ENCODE results near the gene ZSCAN21. TPM values are rescaled to one million over a fixed set of nuclear protein-coding genes. Genes with fewer than 3 reads are reported as not detected.

ZSCAN21 gene
- total and polyA plus RNA-seq, 4 donors = 4.7 to 13.1 (median 7.1) TPM

DNA sequence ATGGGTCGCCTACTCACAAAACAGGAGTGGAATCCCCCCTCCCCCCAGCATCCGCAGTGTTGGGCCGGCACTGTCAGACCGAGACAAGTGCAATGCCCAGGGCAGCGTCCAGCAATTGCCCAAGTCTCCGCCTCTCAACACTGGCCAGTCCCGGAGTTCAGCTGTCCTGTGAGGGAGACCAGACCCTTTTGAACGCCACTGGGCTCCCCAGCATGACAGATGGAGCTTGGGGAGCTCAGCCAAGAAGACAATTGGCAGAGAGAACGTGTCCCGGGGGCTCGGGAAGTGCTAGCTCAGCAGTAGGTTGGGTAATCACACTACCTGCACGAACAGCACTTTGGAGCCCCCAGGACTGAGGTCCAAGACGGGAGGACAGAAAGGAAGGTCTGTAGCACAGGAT lies 43.9 kb downstream of the ZSCAN21 start:
- Histone ChIP-seq H3K36me3 (ENCODE audit: control insufficient read depth in 4 of 4, insufficient read depth in 4 of 4, low read length in 4 of 4) (peaks cover 19 to 63% (median 55%) of the 10 kb centered on the region in 4 donors), H3K27me3 (ENCODE audit: control insufficient read depth in 3 of 3, insufficient read depth in 3 of 3, low read length in 2 of 3) (no peaks in the 10 kb centered on the region), H3K4me3 (no peak overlapping the region), H3K4me1 (ENCODE audit: control insufficient read depth in 5 of 5, insufficient read depth in 5 of 5, low read length in 5 of 5) (peaks cover 0 to 8% (median 2%) of the 10 kb centered on the region in 5 donors), H3K27ac (ENCODE audit: low read depth in 1 of 2, low read length in 1 of 2) (peak overlapping the region in 1 of 2 donors; percentile 23), H3K9me3 (ENCODE audit: control insufficient read depth in 4 of 4, insufficient read depth in 3 of 4, low read length in 3 of 4) (no peaks in the 10 kb centered on the region), H3K9ac (ENCODE audit: insufficient read depth in 1 of 2, low read length in 2 of 2) (no peak overlapping the region)
- WGBS, 2 donors = 66 to 67% methylated on average over 13 of the region's 13 CpGs
- DNase-seq (peak in 1 of 3 donors; percentile 35), ATAC-seq (ENCODE audit: insufficient read depth, low FRiP score) (no peak)
- TF ChIP-seq, protein P1, sequence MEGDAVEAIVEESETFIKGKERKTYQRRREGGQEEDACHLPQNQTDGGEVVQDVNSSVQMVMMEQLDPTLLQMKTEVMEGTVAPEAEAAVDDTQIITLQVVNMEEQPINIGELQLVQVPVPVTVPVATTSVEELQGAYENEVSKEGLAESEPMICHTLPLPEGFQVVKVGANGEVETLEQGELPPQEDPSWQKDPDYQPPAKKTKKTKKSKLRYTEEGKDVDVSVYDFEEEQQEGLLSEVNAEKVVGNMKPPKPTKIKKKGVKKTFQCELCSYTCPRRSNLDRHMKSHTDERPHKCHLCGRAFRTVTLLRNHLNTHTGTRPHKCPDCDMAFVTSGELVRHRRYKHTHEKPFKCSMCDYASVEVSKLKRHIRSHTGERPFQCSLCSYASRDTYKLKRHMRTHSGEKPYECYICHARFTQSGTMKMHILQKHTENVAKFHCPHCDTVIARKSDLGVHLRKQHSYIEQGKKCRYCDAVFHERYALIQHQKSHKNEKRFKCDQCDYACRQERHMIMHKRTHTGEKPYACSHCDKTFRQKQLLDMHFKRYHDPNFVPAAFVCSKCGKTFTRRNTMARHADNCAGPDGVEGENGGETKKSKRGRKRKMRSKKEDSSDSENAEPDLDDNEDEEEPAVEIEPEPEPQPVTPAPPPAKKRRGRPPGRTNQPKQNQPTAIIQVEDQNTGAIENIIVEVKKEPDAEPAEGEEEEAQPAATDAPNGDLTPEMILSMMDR (IDR thresholded peaks at IDR 0.05; ENCODE audit: control extremely low read depth, extremely low read depth) = no peak

DNA sequence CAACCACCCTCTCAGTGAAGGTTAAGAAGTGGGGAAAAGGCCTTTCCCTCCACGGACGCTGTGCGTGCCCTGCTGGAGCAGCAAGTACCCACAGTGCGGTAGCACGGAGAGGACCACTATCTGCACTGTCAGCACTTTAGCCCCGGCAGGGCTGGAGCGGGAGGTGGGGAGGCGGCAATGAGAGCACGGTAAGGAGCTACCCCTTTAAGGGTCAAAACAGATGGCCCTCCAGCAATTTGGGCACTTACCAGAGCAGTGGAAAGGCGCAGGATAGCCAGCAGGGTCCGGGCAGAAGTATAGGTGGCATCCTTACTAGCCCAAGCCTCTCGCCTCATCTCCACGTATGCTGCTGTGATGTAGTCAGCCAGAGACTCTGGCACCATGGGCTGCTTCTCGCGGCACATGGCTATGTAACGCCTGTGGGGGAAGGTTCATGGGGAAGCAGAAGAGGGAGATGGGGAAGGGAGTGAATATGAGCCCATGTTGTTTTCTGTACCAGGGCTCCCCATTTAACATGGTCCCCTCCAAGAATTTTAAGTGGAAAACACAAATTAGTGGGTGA lies 44.4 kb downstream of the ZSCAN21 start:
- no peak overlapping the region for H3K4me3 ChIP-seq
- DNase-seq (no peak), ATAC-seq (ENCODE audit: insufficient read depth, low FRiP score) (no peak)
- H3K27ac ChIP-seq (ENCODE audit: low read depth in 1 of 2, low read length in 1 of 2) = peak overlapping the region in 1 of 2 donors; percentile 23
- H3K36me3 ChIP-seq (ENCODE audit: control insufficient read depth in 4 of 4, insufficient read depth in 4 of 4, low read length in 4 of 4) = peaks cover 24 to 65% (median 60%) of the 10 kb centered on the region in 4 donors
- TF ChIP-seq, protein P1 (IDR thresholded peaks at IDR 0.05; ENCODE audit: control extremely low read depth, extremely low read depth) = no peak
- H3K4me1 ChIP-seq (ENCODE audit: control insufficient read depth in 5 of 5, insufficient read depth in 5 of 5, low read length in 5 of 5) = peaks cover 0 to 11% (median 7%) of the 10 kb centered on the region in 5 donors
- 87 to 89% methylated on average over 16 of the region's 16 CpGs for WGBS, 2 donors
- H3K27me3 ChIP-seq (ENCODE audit: control insufficient read depth in 3 of 3, insufficient read depth in 3 of 3, low read length in 2 of 3) = no peaks in the 10 kb centered on the region
- H3K9ac ChIP-seq (ENCODE audit: insufficient read depth in 1 of 2, low read length in 2 of 2) = no peak overlapping the region
- no peaks in the 10 kb centered on the region for H3K9me3 ChIP-seq (ENCODE audit: control insufficient read depth in 4 of 4, insufficient read depth in 3 of 4, low read length in 3 of 4)

DNA sequence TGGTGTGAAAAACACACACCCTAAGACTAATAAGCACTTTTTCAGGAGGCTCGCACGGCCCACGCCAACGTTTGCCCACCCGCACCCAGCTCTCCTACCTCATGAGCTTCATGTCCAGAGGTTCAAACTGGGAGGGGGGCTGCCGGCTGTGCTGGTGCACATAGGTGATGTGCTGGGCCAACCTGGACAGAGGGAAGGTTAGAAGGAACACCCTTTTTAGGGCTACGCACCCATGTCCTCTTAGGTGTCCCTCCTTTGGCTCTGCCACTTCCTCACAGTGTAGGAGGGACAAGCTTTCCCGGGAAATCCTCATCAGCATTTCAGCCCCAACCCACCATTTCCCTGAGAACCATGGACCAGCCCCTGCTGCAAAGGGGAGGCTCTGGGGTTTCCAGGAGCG lies 45.7 kb downstream of the ZSCAN21 start:
- no peaks in the 10 kb centered on the region for H3K27me3 ChIP-seq (ENCODE audit: control insufficient read depth in 3 of 3, insufficient read depth in 3 of 3, low read length in 2 of 3)
- no peak overlapping the region for H3K27ac ChIP-seq (ENCODE audit: low read depth in 1 of 2, low read length in 1 of 2)
- no peak overlapping the region for H3K4me3 ChIP-seq
- TF ChIP-seq, protein P1 (IDR thresholded peaks at IDR 0.05; ENCODE audit: control extremely low read depth, extremely low read depth) = no peak
- H3K9ac ChIP-seq (ENCODE audit: insufficient read depth in 1 of 2, low read length in 2 of 2) = no peak overlapping the region
- DNase-seq (no peak), ATAC-seq (ENCODE audit: insufficient read depth, low FRiP score) (no peak)
- 80 to 86% methylated on average over 9 of the region's 9 CpGs for WGBS, 2 donors
- H3K36me3 ChIP-seq (ENCODE audit: control insufficient read depth in 4 of 4, insufficient read depth in 4 of 4, low read length in 4 of 4) = peaks cover 23 to 74% (median 66%) of the 10 kb centered on the region in 4 donors
- peaks cover 0 to 12% (median 11%) of the 10 kb centered on the region in 5 donors for H3K4me1 ChIP-seq (ENCODE audit: control insufficient read depth in 5 of 5, insufficient read depth in 5 of 5, low read length in 5 of 5)
- H3K9me3 ChIP-seq (ENCODE audit: control insufficient read depth in 4 of 4, insufficient read depth in 3 of 4, low read length in 3 of 4) = no peaks in the 10 kb centered on the region

DNA sequence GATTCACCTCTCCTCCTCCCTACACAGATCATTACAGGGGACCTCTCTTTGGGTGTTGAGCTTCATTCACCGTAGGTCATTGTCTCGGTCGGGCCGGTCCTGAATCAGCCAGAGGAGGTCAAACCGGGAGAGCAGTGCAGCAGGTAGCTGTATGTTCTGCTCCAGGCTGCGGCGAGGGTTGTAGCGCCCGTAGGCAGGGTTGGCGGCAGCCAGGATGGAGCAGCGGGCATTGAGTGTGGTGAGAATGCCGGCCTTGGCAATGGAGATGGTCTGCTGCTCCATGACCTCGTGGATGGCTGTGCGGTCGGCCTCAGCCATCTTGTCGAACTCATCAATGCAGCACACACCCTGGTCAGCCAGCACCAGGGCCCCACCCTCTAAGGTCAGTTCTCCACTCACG lies 46.1 kb downstream of the ZSCAN21 start:
- DNase-seq = no peak
- peaks cover 21 to 70% (median 63%) of the 10 kb centered on the region in 4 donors for H3K36me3 ChIP-seq (ENCODE audit: control insufficient read depth in 4 of 4, insufficient read depth in 4 of 4, low read length in 4 of 4)
- no peak overlapping the region for H3K9ac ChIP-seq (ENCODE audit: insufficient read depth in 1 of 2, low read length in 2 of 2)
- no peaks in the 10 kb centered on the region for H3K27me3 ChIP-seq (ENCODE audit: control insufficient read depth in 3 of 3, insufficient read depth in 3 of 3, low read length in 2 of 3)
- 92 to 95% methylated on average over 17 of the region's 17 CpGs for WGBS, 2 donors
- TF ChIP-seq, protein P1 (IDR thresholded peaks at IDR 0.05; ENCODE audit: control extremely low read depth, extremely low read depth) = no peak
- no peak overlapping the region for H3K27ac ChIP-seq (ENCODE audit: low read depth in 1 of 2, low read length in 1 of 2)
- no peak for ATAC-seq (ENCODE audit: insufficient read depth, low FRiP score)
- H3K4me3 ChIP-seq = no peak overlapping the region
- peaks cover 0 to 12% (median 11%) of the 10 kb centered on the region in 5 donors for H3K4me1 ChIP-seq (ENCODE audit: control insufficient read depth in 5 of 5, insufficient read depth in 5 of 5, low read length in 5 of 5)
- no peaks in the 10 kb centered on the region for H3K9me3 ChIP-seq (ENCODE audit: control insufficient read depth in 4 of 4, insufficient read depth in 3 of 4, low read length in 3 of 4)

All from lung (tissue), 12 donors.